Measurements from ENCODE around the gene SKA2. TPM values are rescaled to one million over a fixed set of nuclear protein-coding genes. Genes with fewer than 3 reads are reported as not detected.
"Not testable (repeated sequence)": the region's sequence is repeated elsewhere in the genome, so short reads cannot be mapped to it uniquely, and the experiment has no call there.

The SKA2 gene
- total RNA-seq, 6 donors from 2014 or later: 10.5 to 37.0 (median 23.9) TPM

GRCh38 chr17:59101178-59101577 is 53.8 kb downstream of the SKA2 start:
- Histone ChIP-seq H3K9me3 (no peaks in the 10 kb centered on the region), H3K27me3 (no peaks in the 10 kb centered on the region), H3K4me1 (peaks cover 8 to 16% (median 13%) of the 10 kb centered on the region in 4 donors), H3K4me3 (no peak overlapping the region), H3K27ac (no peak overlapping the region), H3K36me3 (peaks cover 0 to 18% (median 4%) of the 10 kb centered on the region in 4 donors)
- 83 to 93% methylated on average over 1 of the region's 1 CpG for WGBS, 2 donors
- ATAC-seq (ENCODE audit: low FRiP score in 2 of 2): no peak
- no peak for DNase-seq
- TF ChIP-seq EP300 (IDR thresholded peaks at IDR 0.05) (no peak), POLR2A (IDR thresholded peaks at IDR 0.05) (no peak), POLR2AphosphoS5 (IDR thresholded peaks at IDR 0.05) (no peak), CTCF (IDR thresholded peaks at IDR 0.05) (no peak)

- ATAC-seq (ENCODE audit: low FRiP score in 2 of 2) (no peak), DNase-seq (no peak)
- H3K4me1 ChIP-seq: peaks cover 0 to 15% (median 9%) of the 10 kb centered on the region in 4 donors
- no peaks in the 10 kb centered on the region for H3K27me3 ChIP-seq
- TF ChIP-seq POLR2A (IDR thresholded peaks at IDR 0.05) (no peak), POLR2AphosphoS5 (IDR thresholded peaks at IDR 0.05) (no peak)
- no peak overlapping the region for H3K27ac ChIP-seq
- H3K9me3 ChIP-seq: no peaks in the 10 kb centered on the region
- no peak overlapping the region for H3K4me3 ChIP-seq
- peaks cover 0 to 18% (median 4%) of the 10 kb centered on the region in 4 donors for H3K36me3 ChIP-seq
Measured at GRCh38 chr17:59097876-59098275, 57.1 kb downstream of the SKA2 start.

GRCh38 chr17:59094861-59095530 is 60.0 kb downstream of the SKA2 start:
- peaks cover 0 to 15% (median 9%) of the 10 kb centered on the region in 4 donors for H3K4me1 ChIP-seq
- no peaks in the 10 kb centered on the region for H3K9me3 ChIP-seq
- H3K36me3 ChIP-seq: peaks cover 0 to 13% (median 4%) of the 10 kb centered on the region in 4 donors
- H3K4me3 ChIP-seq: no peak overlapping the region
- TF ChIP-seq EP300 (IDR thresholded peaks at IDR 0.05) (no peak), POLR2A (IDR thresholded peaks at IDR 0.05) (no peak), POLR2AphosphoS5 (IDR thresholded peaks at IDR 0.05) (no peak), CTCF (IDR thresholded peaks at IDR 0.05) (no peak)
- H3K27me3 ChIP-seq: no peaks in the 10 kb centered on the region
- no peak overlapping the region for H3K27ac ChIP-seq
- DNase-seq (no peak), ATAC-seq (ENCODE audit: low FRiP score in 2 of 2) (no peak)
- 89 to 93% methylated on average over 6 of the region's 6 CpGs for WGBS, 2 donors

GRCh38 chr17:59093702-59094231 is 61.2 kb downstream of the SKA2 start:
- ATAC-seq (ENCODE audit: low FRiP score in 2 of 2) (peak; percentile 80 to 91), DNase-seq (peak in 1 of 2 donors; percentile 65)
- Histone ChIP-seq H3K36me3 (peaks cover 2 to 16% (median 12%) of the 10 kb centered on the region in 4 donors), H3K4me3 (no peak overlapping the region), H3K27me3 (no peaks in the 10 kb centered on the region), H3K9me3 (no peaks in the 10 kb centered on the region), H3K4me1 (peaks cover 0 to 15% (median 9%) of the 10 kb centered on the region in 4 donors), H3K27ac (peak overlapping the region; percentile 21 to 59 (median 44))
- WGBS, 2 donors: 40 to 50% methylated on average over 8 of the region's 8 CpGs
- TF ChIP-seq EP300 (IDR thresholded peaks at IDR 0.05): no peak
- TF ChIP-seq POLR2AphosphoS5 (IDR thresholded peaks at IDR 0.05): peak; percentile 49 to 66

GRCh38 chr17:59093145-59093701 is 61.8 kb downstream of the SKA2 start:
- TF ChIP-seq POLR2A (IDR thresholded peaks at IDR 0.05) (no peak), CTCF (IDR thresholded peaks at IDR 0.05) (no peak), EP300 (IDR thresholded peaks at IDR 0.05) (no peak), POLR2AphosphoS5 (IDR thresholded peaks at IDR 0.05) (no peak)
- H3K27ac ChIP-seq: peak overlapping the region; percentile 21 to 59 (median 40)

GRCh38 chr17:59090593-59090992 is 64.4 kb downstream of the SKA2 start:
- not testable (repeated sequence) for ATAC-seq (ENCODE audit: low FRiP score in 2 of 2); H3K9me3 ChIP-seq; H3K27me3 ChIP-seq; H3K27ac ChIP-seq; DNase-seq; H3K4me3 ChIP-seq
- peaks cover 0 to 15% (median 9%) of the 10 kb centered on the region in 4 donors for H3K4me1 ChIP-seq
- peaks cover 2 to 29% (median 20%) of the 10 kb centered on the region in 4 donors for H3K36me3 ChIP-seq
- whole genome bisulfite sequencing, 2 donors: 96 to 98% methylated on average over 12 of the region's 12 CpGs

More at GRCh38 chr17:59093145-59093701, 61.8 kb downstream of the SKA2 start:
- Histone ChIP-seq H3K9me3 (no peaks in the 10 kb centered on the region), H3K4me1 (peaks cover 0 to 15% (median 9%) of the 10 kb centered on the region in 4 donors), H3K27me3 (no peaks in the 10 kb centered on the region), H3K4me3 (no peak overlapping the region), H3K36me3 (peaks cover 2 to 21% (median 16%) of the 10 kb centered on the region in 4 donors)
- no peak for DNase-seq
- WGBS, 2 donors: 39 to 57% methylated on average over 4 of the region's 4 CpGs
- peak in 1 of 2 donors; percentile 46 for ATAC-seq (ENCODE audit: low FRiP score in 2 of 2)
